Activated CD4-positive, alpha-beta T cell treated with anti-CD3 and anti-CD28 coated beads for 4 hours (primary cell): ENCODE data around the gene MT1A.
"Not testable (repeated sequence)": the region's sequence is repeated elsewhere in the genome, so short reads cannot be mapped to it uniquely, and the experiment has no call there.

Experiments used
- DNase-seq, 2 donors: peaks; one replicate each; pipeline ENCODE4 v3.0.0-alpha.2; 2020

The MT1A gene

GRCh38 chr16:56610609-56611111 lies 27.8 kb upstream of the MT1A start:
- DNase-seq: no peak

GRCh38 chr16:56611281-56611833 lies 27.1 kb upstream of the MT1A start:
- DNase-seq: no peak

GRCh38 chr16:56613706-56614105 lies 24.8 kb upstream of the MT1A start:
- no peak for DNase-seq

- no peak for DNase-seq
These were observed 23.9 kb upstream of the MT1A start for GRCh38 chr16:56614549-56614991.

GRCh38 chr16:56615353-56615752 lies 23.1 kb upstream of the MT1A start:
- no peak for DNase-seq

- DNase-seq: no peak
These were observed 21.8 kb upstream of the MT1A start for GRCh38 chr16:56616608-56617211.

GRCh38 chr16:56617212-56618085 lies 21.0 kb upstream of the MT1A start:
- no peak for DNase-seq

- no peak for DNase-seq
These were observed 20.3 kb upstream of the MT1A start for GRCh38 chr16:56618138-56618537.

GRCh38 chr16:56620339-56620897 lies 18.0 kb upstream of the MT1A start:
- DNase-seq: no peak

- not testable (repeated sequence) for DNase-seq
These were observed 16.6 kb upstream of the MT1A start for GRCh38 chr16:56621665-56622445.

GRCh38 chr16:56623184-56623583 lies 15.3 kb upstream of the MT1A start:
- not testable (repeated sequence) for DNase-seq

GRCh38 chr16:56623637-56624036 lies 14.8 kb upstream of the MT1A start:
- DNase-seq: no peak

GRCh38 chr16:56625140-56625942 lies 13.1 kb upstream of the MT1A start, which contains the start of gene MT1E:
Gene MT1E (plus strand): TSS chr16:56625781. CDS start chr16:56625852, 71 bp downstream.
- peak in 1 of 2 donors; percentile 24 for DNase-seq

- no peak for DNase-seq
These were observed 12.4 kb upstream of the MT1A start for GRCh38 chr16:56625943-56626654.

GRCh38 chr16:56626685-56627084 lies 11.8 kb upstream of the MT1A start:
- no peak for DNase-seq

- DNase-seq: no peak
These were observed 9.7 kb upstream of the MT1A start for GRCh38 chr16:56628486-56629350.

GRCh38 chr16:56629531-56629930 lies 8.9 kb upstream of the MT1A start:
- no peak for DNase-seq

GRCh38 chr16:56630134-56630533 lies 8.3 kb upstream of the MT1A start:
- DNase-seq: no peak

GRCh38 chr16:56631197-56631596 lies 7.3 kb upstream of the MT1A start:
- no peak for DNase-seq

GRCh38 chr16:56631832-56632155 lies 6.7 kb upstream of the MT1A start:
- DNase-seq: no peak
